HEK293 (cell line): Measurements from ENCODE around the gene TSGA10IP.

ENCODE experiments used
- FEZF1 ChIP-seq: fragments of 450-650 bp; formaldehyde crosslinking; IDR thresholded peaks from 2 replicates; pipeline ENCODE4 v1.5.1; 2016; ENCODE audit warnings: missing biosample characterization, missing genetic modification characterization
- GFI1B ChIP-seq: fragments of 450-650 bp; formaldehyde crosslinking; IDR thresholded peaks from 2 replicates; pipeline ENCODE4 v1.5.1; 2016; ENCODE audit warnings: missing biosample characterization, missing genetic modification characterization
- SCRT1 ChIP-seq: fragments of 450-650 bp; formaldehyde crosslinking; IDR thresholded peaks from 2 replicates; pipeline ENCODE4 v1.5.1; 2016; ENCODE audit warnings: missing biosample characterization, missing genetic modification characterization, borderline replicate concordance
- SP2 ChIP-seq: fragments of 450-650 bp; formaldehyde crosslinking; IDR thresholded peaks from 2 replicates; pipeline ENCODE4 v1.5.1; 2016; ENCODE audit warnings: missing biosample characterization, missing genetic modification characterization
- TCF7L2 ChIP-seq: IDR thresholded peaks from 2 replicates; pipeline ENCODE4 v1.6.1; 2011; ENCODE audit warnings: low read depth, mild to moderate bottlenecking, inconsistent platforms, low read length, moderate library complexity, borderline replicate concordance
- ZBTB17 ChIP-seq: fragments of 450-650 bp; formaldehyde crosslinking; IDR thresholded peaks from 2 replicates; pipeline ENCODE4 v1.5.1; 2016; ENCODE audit warnings: missing biosample characterization, missing genetic modification characterization
- ZFP69B ChIP-seq: fragments of 450-650 bp; formaldehyde crosslinking; IDR thresholded peaks from 2 replicates; pipeline ENCODE4 v1.5.1; 2016; ENCODE audit warnings: missing biosample characterization, missing genetic modification characterization
- ZIC2 ChIP-seq: fragments of 450-650 bp; formaldehyde crosslinking; IDR thresholded peaks from 2 replicates; pipeline ENCODE4 v1.5.1; 2016; ENCODE audit warnings: missing biosample characterization, missing genetic modification characterization
- ZNF121 ChIP-seq: fragments of 450-650 bp; formaldehyde crosslinking; IDR thresholded peaks from 2 replicates; pipeline ENCODE4 v1.5.1; 2016; ENCODE audit warnings: missing biosample characterization, missing genetic modification characterization
- ZNF140 ChIP-seq: fragments of 450-650 bp; formaldehyde crosslinking; IDR thresholded peaks from 2 replicates; pipeline ENCODE4 v1.5.1; 2016; ENCODE audit warnings: missing biosample characterization, missing genetic modification characterization
- ZNF155 ChIP-seq: fragments of 450-650 bp; formaldehyde crosslinking; IDR thresholded peaks from 2 replicates; pipeline ENCODE4 v1.5.1; 2016; ENCODE audit warnings: missing biosample characterization, missing genetic modification characterization
- ZNF175 ChIP-seq: fragments of 450-650 bp; formaldehyde crosslinking; IDR thresholded peaks from 2 replicates; pipeline ENCODE4 v1.5.1; 2016; ENCODE audit warnings: missing biosample characterization, missing genetic modification characterization
- ZNF23 ChIP-seq: fragments of 450-650 bp; formaldehyde crosslinking; IDR thresholded peaks from 2 replicates; pipeline ENCODE4 v1.5.1; 2016; ENCODE audit warnings: missing biosample characterization, missing genetic modification characterization, borderline replicate concordance
- ZNF248 ChIP-seq: fragments of 450-650 bp; formaldehyde crosslinking; IDR thresholded peaks from 2 replicates; pipeline ENCODE4 v1.5.1; 2017; ENCODE audit warnings: missing biosample characterization, missing genetic modification characterization
- ZNF324 ChIP-seq: fragments of 450-650 bp; formaldehyde crosslinking; IDR thresholded peaks from 2 replicates; pipeline ENCODE4 v1.5.1; 2016; ENCODE audit warnings: missing biosample characterization, missing genetic modification characterization
- ZNF521 ChIP-seq: fragments of 450-650 bp; formaldehyde crosslinking; IDR thresholded peaks from 2 replicates; pipeline ENCODE4 v1.5.1; 2017; ENCODE audit warnings: missing biosample characterization, mild to moderate bottlenecking, missing genetic modification characterization
- ZNF585B ChIP-seq: fragments of 450-650 bp; formaldehyde crosslinking; IDR thresholded peaks from 2 replicates; pipeline ENCODE4 v1.5.1; 2016; ENCODE audit warnings: missing biosample characterization, missing genetic modification characterization
- ZNF596 ChIP-seq: fragments of 450-650 bp; IDR thresholded peaks from 2 replicates; pipeline ENCODE4 v1.5.0; 2018; ENCODE audit warnings: missing biosample characterization, mild to moderate bottlenecking, missing genetic modification characterization, moderate library complexity
- ZNF624 ChIP-seq: fragments of 450-650 bp; formaldehyde crosslinking; IDR thresholded peaks from 2 replicates; pipeline ENCODE4 v1.5.1; 2017; ENCODE audit warnings: missing biosample characterization, missing genetic modification characterization
- ZNF677 ChIP-seq: fragments of 450-650 bp; IDR thresholded peaks from 2 replicates; pipeline ENCODE4 v1.5.0; 2018; ENCODE audit warnings: missing biosample characterization, mild to moderate bottlenecking, missing genetic modification characterization, moderate library complexity
- ZNF707 ChIP-seq: fragments of 450-650 bp; formaldehyde crosslinking; IDR thresholded peaks from 2 replicates; pipeline ENCODE4 v1.5.1; 2016; ENCODE audit warnings: missing biosample characterization, missing genetic modification characterization
- ZSCAN30 ChIP-seq: fragments of 450-650 bp; IDR thresholded peaks from 2 replicates; pipeline ENCODE4 v1.5.1; 2018; ENCODE audit warnings: missing biosample characterization, mild to moderate bottlenecking, missing genetic modification characterization, moderate library complexity
- TF ChIP-seq, protein P1 (sequence below): sonication (generic); formaldehyde crosslinking; IDR thresholded peaks from 2 replicates; pipeline ENCODE4 v1.8.1; 2022; ENCODE audit warnings: mild to moderate bottlenecking, moderate library complexity, missing genetic modification reagents
- TF ChIP-seq, protein P2 (sequence below): fragments of 450-650 bp; formaldehyde crosslinking; IDR thresholded peaks from 2 replicates; pipeline ENCODE4 v1.5.0; 2017; ENCODE audit warnings: missing biosample characterization, missing genetic modification characterization, borderline replicate concordance
- TF ChIP-seq, protein P3 (sequence below): fragments of 450-650 bp; formaldehyde crosslinking; IDR thresholded peaks from 2 replicates; pipeline ENCODE4 v1.5.1; 2016; ENCODE audit warnings: missing biosample characterization, missing genetic modification characterization
- TF ChIP-seq, protein P4 (sequence below): fragments of 450-650 bp; formaldehyde crosslinking; IDR thresholded peaks from 2 replicates; pipeline ENCODE4 v1.5.1; 2017; ENCODE audit warnings: missing biosample characterization, missing genetic modification characterization
- TF ChIP-seq, protein P5 (sequence below): IDR thresholded peaks from 2 replicates; pipeline ENCODE4 v1.6.1; 2011; ENCODE audit warnings: mild to moderate bottlenecking, low read depth, low read length, borderline replicate concordance
- TF ChIP-seq, protein P6 (sequence below): fragments of 450-650 bp; formaldehyde crosslinking; IDR thresholded peaks from 2 replicates; pipeline ENCODE4 v1.5.1; 2016; ENCODE audit warnings: missing biosample characterization, missing genetic modification characterization, borderline replicate concordance
- TF ChIP-seq, protein P7 (sequence below): fragments of 450-650 bp; formaldehyde crosslinking; IDR thresholded peaks from 2 replicates; pipeline ENCODE4 v1.5.1; 2016; ENCODE audit warnings: missing biosample characterization, missing genetic modification characterization

TSGA10IP gene

DNA sequence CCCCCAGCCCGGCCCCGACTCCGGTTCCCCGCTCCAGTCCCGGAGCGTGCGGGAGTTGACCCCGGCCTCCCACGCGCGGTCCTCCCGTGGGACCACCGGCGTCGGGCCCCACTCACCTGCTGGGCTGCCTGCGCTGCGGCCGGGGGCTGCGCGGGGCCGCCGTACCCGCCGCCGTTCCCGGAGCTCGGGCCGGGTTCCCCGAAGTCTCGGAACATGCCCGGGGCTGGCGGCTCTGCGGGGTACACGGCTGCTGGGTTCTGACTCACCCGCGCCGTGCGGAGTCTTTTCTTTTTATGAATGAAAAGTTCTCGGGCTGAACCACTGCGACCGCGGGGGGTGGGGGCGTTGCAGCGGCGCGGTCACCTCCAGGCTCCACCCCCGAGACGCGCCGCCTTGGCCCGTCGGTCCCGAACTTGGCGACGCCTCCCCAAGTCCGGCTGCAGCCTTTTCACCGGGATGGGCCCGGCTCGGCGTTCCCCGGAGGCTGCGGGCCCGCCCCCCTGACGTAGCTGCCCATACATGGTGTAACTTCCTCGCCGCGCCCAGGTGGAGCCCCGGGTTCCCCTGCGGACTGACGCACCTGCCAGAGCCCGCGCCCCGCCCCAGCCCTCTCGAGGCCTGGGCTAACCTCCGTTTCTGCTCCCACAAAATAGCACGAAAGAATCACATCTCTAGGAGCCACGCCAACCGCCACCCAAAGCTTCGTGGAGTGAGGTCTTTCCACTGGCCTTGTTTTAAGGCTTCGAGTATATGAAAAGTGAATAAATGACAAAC, 45.0 kb upstream of the TSGA10IP start, which contains the start of gene FOSL1 (continued):
- TF ChIP-seq GFI1B = no peak
- TF ChIP-seq ZNF521 (tag by site-specific recombination) = no peak
- no peak for TF ChIP-seq ZNF248 (tag by site-specific recombination)
- TF ChIP-seq ZNF324 = no peak
- TF ChIP-seq FEZF1 (tag by site-specific recombination) = no peak; the same call in 1 of the 2 replicates
- no peak for TF ChIP-seq ZNF585B (tag by site-specific recombination)
- TF ChIP-seq ZNF596 = 0 out of 2 replicates have a peak, but pooled peaks have one; percentile 31
- TF ChIP-seq ZNF624 = no peak
- TF ChIP-seq ZBTB17 = peak; percentile 90
- no peak for TF ChIP-seq ZIC2
- TF ChIP-seq, protein P1, sequence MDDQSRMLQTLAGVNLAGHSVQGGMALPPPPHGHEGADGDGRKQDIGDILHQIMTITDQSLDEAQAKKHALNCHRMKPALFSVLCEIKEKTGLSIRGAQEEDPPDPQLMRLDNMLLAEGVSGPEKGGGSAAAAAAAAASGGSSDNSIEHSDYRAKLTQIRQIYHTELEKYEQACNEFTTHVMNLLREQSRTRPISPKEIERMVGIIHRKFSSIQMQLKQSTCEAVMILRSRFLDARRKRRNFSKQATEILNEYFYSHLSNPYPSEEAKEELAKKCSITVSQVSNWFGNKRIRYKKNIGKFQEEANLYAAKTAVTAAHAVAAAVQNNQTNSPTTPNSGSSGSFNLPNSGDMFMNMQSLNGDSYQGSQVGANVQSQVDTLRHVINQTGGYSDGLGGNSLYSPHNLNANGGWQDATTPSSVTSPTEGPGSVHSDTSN (CRISPR knock-in tag) = no peak
- TF ChIP-seq, protein P2, sequence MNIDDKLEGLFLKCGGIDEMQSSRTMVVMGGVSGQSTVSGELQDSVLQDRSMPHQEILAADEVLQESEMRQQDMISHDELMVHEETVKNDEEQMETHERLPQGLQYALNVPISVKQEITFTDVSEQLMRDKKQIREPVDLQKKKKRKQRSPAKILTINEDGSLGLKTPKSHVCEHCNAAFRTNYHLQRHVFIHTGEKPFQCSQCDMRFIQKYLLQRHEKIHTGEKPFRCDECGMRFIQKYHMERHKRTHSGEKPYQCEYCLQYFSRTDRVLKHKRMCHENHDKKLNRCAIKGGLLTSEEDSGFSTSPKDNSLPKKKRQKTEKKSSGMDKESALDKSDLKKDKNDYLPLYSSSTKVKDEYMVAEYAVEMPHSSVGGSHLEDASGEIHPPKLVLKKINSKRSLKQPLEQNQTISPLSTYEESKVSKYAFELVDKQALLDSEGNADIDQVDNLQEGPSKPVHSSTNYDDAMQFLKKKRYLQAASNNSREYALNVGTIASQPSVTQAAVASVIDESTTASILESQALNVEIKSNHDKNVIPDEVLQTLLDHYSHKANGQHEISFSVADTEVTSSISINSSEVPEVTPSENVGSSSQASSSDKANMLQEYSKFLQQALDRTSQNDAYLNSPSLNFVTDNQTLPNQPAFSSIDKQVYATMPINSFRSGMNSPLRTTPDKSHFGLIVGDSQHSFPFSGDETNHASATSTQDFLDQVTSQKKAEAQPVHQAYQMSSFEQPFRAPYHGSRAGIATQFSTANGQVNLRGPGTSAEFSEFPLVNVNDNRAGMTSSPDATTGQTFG = no peak
- no peak for TF ChIP-seq ZNF707
- no peak for TF ChIP-seq TCF7L2
- TF ChIP-seq ZNF155 (tag by site-specific recombination) = no peak
- TF ChIP-seq ZNF140 = no peak
- TF ChIP-seq SCRT1 (tag by site-specific recombination) = no peak
- TF ChIP-seq, protein P3, sequence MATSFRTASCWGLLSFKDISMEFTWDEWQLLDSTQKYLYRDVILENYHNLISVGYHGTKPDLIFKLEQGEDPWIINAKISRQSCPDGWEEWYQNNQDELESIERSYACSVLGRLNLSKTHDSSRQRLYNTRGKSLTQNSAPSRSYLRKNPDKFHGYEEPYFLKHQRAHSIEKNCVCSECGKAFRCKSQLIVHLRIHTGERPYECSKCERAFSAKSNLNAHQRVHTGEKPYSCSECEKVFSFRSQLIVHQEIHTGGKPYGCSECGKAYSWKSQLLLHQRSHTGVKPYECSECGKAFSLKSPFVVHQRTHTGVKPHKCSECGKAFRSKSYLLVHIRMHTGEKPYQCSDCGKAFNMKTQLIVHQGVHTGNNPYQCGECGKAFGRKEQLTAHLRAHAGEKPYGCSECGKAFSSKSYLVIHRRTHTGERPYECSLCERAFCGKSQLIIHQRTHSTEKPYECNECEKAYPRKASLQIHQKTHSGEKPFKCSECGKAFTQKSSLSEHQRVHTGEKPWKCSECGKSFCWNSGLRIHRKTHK (tag by site-specific recombination) = no peak
- peak; percentile 87 for TF ChIP-seq ZSCAN30 (tag by site-specific recombination)
- TF ChIP-seq, protein P4, sequence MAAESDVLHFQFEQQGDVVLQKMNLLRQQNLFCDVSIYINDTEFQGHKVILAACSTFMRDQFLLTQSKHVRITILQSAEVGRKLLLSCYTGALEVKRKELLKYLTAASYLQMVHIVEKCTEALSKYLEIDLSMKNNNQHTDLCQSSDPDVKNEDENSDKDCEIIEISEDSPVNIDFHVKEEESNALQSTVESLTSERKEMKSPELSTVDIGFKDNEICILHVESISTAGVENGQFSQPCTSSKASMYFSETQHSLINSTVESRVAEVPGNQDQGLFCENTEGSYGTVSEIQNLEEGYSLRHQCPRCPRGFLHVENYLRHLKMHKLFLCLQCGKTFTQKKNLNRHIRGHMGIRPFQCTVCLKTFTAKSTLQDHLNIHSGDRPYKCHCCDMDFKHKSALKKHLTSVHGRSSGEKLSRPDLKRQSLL (tag by site-specific recombination) = no peak
- TF ChIP-seq, protein P5, sequence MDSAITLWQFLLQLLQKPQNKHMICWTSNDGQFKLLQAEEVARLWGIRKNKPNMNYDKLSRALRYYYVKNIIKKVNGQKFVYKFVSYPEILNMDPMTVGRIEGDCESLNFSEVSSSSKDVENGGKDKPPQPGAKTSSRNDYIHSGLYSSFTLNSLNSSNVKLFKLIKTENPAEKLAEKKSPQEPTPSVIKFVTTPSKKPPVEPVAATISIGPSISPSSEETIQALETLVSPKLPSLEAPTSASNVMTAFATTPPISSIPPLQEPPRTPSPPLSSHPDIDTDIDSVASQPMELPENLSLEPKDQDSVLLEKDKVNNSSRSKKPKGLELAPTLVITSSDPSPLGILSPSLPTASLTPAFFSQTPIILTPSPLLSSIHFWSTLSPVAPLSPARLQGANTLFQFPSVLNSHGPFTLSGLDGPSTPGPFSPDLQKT = no peak
- TF ChIP-seq, protein P6, sequence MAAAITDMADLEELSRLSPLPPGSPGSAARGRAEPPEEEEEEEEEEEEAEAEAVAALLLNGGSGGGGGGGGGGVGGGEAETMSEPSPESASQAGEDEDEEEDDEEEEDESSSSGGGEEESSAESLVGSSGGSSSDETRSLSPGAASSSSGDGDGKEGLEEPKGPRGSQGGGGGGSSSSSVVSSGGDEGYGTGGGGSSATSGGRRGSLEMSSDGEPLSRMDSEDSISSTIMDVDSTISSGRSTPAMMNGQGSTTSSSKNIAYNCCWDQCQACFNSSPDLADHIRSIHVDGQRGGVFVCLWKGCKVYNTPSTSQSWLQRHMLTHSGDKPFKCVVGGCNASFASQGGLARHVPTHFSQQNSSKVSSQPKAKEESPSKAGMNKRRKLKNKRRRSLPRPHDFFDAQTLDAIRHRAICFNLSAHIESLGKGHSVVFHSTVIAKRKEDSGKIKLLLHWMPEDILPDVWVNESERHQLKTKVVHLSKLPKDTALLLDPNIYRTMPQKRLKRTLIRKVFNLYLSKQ (tag by site-specific recombination) = no peak
- TF ChIP-seq SP2 (tag by site-specific recombination) = peak; percentile 88
- TF ChIP-seq ZNF175 (tag by site-specific recombination) = no peak
- no peak for TF ChIP-seq ZNF677 (tag by site-specific recombination)
- peak; percentile 89 for TF ChIP-seq ZFP69B (tag by site-specific recombination)
- TF ChIP-seq, protein P7, sequence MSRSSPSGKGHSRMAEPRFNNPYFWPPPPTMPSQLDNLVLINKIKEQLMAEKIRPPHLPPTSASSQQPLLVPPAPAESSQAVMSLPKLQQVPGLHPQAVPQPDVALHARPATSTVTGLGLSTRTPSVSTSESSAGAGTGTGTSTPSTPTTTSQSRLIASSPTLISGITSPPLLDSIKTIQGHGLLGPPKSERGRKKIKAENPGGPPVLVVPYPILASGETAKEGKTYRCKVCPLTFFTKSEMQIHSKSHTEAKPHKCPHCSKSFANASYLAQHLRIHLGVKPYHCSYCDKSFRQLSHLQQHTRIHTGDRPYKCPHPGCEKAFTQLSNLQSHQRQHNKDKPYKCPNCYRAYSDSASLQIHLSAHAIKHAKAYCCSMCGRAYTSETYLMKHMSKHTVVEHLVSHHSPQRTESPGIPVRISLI = no peak
- no peak for TF ChIP-seq ZNF23 (tag by site-specific recombination)
- TF ChIP-seq ZNF121 = no peak
